ENCODE data around the gene NFYC. TPM values are rescaled to one million over a fixed set of nuclear protein-coding genes. Genes with fewer than 3 reads are reported as not detected.

Gene NFYC
- total and polyA plus RNA-seq, 2 experiments from 2014 or later, result 36.2 to 42.7 TPM

- TF ChIP-seq REST (IDR thresholded peaks at IDR 0.05; ENCODE audit: unreplicated experiment), result peak; percentile 86
- peak; percentile 2; the same call in 1 of the 2 replicates for TF ChIP-seq CREB1 (CRISPR knock-in tag; IDR thresholded peaks at IDR 0.05; ENCODE audit: low read depth)
Measured at GRCh38 chr1:40653851-40654537, 37.5 kb upstream of the NFYC start (continued).

GRCh38 chr1:40657046-40657445 lies 34.5 kb upstream of the NFYC start:
- H4K20me1 ChIP-seq (replicated peaks; ENCODE audit: insufficient read depth), result 0 out of 2 replicates have a peak, but pooled peaks cover 6% of the 10 kb centered on the region
- H3K4me2 ChIP-seq, result no peak overlapping the region
- no peaks in the 10 kb centered on the region for H3K9me2 ChIP-seq (ENCODE audit: insufficient read depth)
- Mint-ChIP-seq H3K27me3 (ENCODE audit: insufficient read depth, low read depth, poor library complexity) (peaks cover 8% of the 10 kb centered on the region), H3K4me1 (peaks cover 12% of the 10 kb centered on the region), H3K36me3 (ENCODE audit: low read depth) (peaks cover 5% of the 10 kb centered on the region; the same call in 1 of the 3 replicates), H3K9me3 (no peaks in the 10 kb centered on the region), H3K27ac (no peak overlapping the region), H3K4me3 (no peak overlapping the region)
- no peak for TF ChIP-seq ZNF331 (CRISPR knock-in tag; IDR thresholded peaks at IDR 0.05; ENCODE audit: low read depth)
- TF ChIP-seq EZH2phosphoT487 (IDR thresholded peaks at IDR 0.05; ENCODE audit: unreplicated experiment), result no peak
- TF ChIP-seq ZNF114 (CRISPR knock-in tag; IDR thresholded peaks at IDR 0.05), result no peak
- TF ChIP-seq ZNF462 (CRISPR knock-in tag; IDR thresholded peaks at IDR 0.05), result no peak
- no peaks in the 10 kb centered on the region for H3K79me2 ChIP-seq (replicated peaks; ENCODE audit: insufficient read depth)
- no peak overlapping the region for H2AFZ ChIP-seq
- H3K27ac ChIP-seq (ENCODE audit: low read depth), result no peak overlapping the region
- no peak overlapping the region for H3K4me3 ChIP-seq
- ATAC-seq (no peak), DNase-seq (ENCODE audit: low spot score) (no peak)
- no peaks in the 10 kb centered on the region for H3F3A ChIP-seq (replicated peaks; ENCODE audit: low read depth)
- no peaks in the 10 kb centered on the region for H3K27me3 ChIP-seq (ENCODE audit: insufficient read depth)
- no peaks in the 10 kb centered on the region for H3K36me3 ChIP-seq (ENCODE audit: insufficient read depth)
- peaks cover 25% of the 10 kb centered on the region for H3K4me1 ChIP-seq (ENCODE audit: insufficient read depth)

All from GM23338 (cell line).